Fibroblast of lung (primary cell): ENCODE data around the gene FGF14. TPM values are rescaled to one million over a fixed set of nuclear protein-coding genes. Genes with fewer than 3 reads are reported as not detected.

Experiments
- DNase-seq, 2 donors: peaks; one replicate each; pipeline versions ENCODE4 v3.0.0 to v3.0.0-alpha.2; 2010; ENCODE audit warnings: low read depth in 2 of 2
- H2AFZ ChIP-seq: 2 replicates; pipeline ENCODE4 v1.5.1; 2012; ENCODE audit warnings: low read length, control low read depth, inconsistent platforms
- H3K27ac ChIP-seq: 2 replicates; pipeline ENCODE4 v1.5.1; 2011; ENCODE audit warnings: low read length, control low read depth; ENCODE audit not compliant: insufficient read depth
- H3K27me3 ChIP-seq: 2 replicates; pipeline ENCODE4 v1.5.1; 2011; ENCODE audit warnings: mild to moderate bottlenecking, low read length; ENCODE audit not compliant: control insufficient read depth, insufficient read depth
- H3K36me3 ChIP-seq: 2 replicates; pipeline ENCODE4 v1.5.1; 2011; ENCODE audit warnings: low read length; ENCODE audit not compliant: control insufficient read depth, insufficient read depth
- H3K4me1 ChIP-seq: 2 replicates; pipeline ENCODE4 v1.5.1; 2011; ENCODE audit warnings: low read length; ENCODE audit not compliant: control insufficient read depth, insufficient read depth; ENCODE audit errors: extremely low read depth
- H3K4me2 ChIP-seq: 2 replicates; pipeline ENCODE4 v1.5.1; 2011; ENCODE audit warnings: low read length, control low read depth; ENCODE audit not compliant: insufficient read depth; ENCODE audit errors: extremely low read depth
- H3K4me3 ChIP-seq, 4 experiments: fragments of 200-600 bp in 1 of 4; sonication (generic) in 1 of 4; replicated peaks in 1 of 4; 2 replicates each; pipeline ENCODE4 v1.5.1; 2011 to 2016; ENCODE audit warnings: low read length in 4 of 4, low read depth in 3 of 4, mild to moderate bottlenecking in 3 of 4, control low read depth in 2 of 4, inconsistent platforms in 1 of 4, mixed read lengths in 1 of 4; ENCODE audit not compliant: insufficient read depth in 1 of 4; ENCODE audit errors: control extremely low read depth in 1 of 4
- H3K79me2 ChIP-seq: 2 replicates; pipeline ENCODE4 v1.5.1; 2012; ENCODE audit warnings: mild to moderate bottlenecking, low read length, inconsistent platforms; ENCODE audit not compliant: control insufficient read depth, insufficient read depth
- H3K9ac ChIP-seq: 2 replicates; pipeline ENCODE4 v1.5.1; 2011; ENCODE audit warnings: mild to moderate bottlenecking, low read length, control low read depth; ENCODE audit not compliant: insufficient read depth
- H3K9me3 ChIP-seq: 2 replicates; pipeline ENCODE4 v1.5.1; 2012; ENCODE audit warnings: low read depth, low read length; ENCODE audit not compliant: control insufficient read depth, insufficient read depth
- H4K20me1 ChIP-seq: 2 replicates; pipeline ENCODE4 v1.5.1; 2011; ENCODE audit warnings: low read length; ENCODE audit not compliant: control insufficient read depth, insufficient read depth; ENCODE audit errors: extremely low read depth
- CTCF ChIP-seq, 2 donors: IDR thresholded peaks in 1 of 2; conservative IDR thresholded peaks in 1 of 2; 1 replicate in 1 of 2; 2 replicates in 1 of 2; pipeline ENCODE4 v1.5.1; 2011 to 2012; ENCODE audit warnings: low read length in 2 of 2, control low read depth in 1 of 2, inconsistent platforms in 1 of 2, low read depth in 1 of 2, mild to moderate bottlenecking in 1 of 2
- EZH2 ChIP-seq: IDR thresholded peaks from 2 replicates; pipeline ENCODE4 v1.5.1; 2012; ENCODE audit warnings: low read length, control low read depth, mild to moderate bottlenecking; ENCODE audit errors: missing control alignments
- polyA plus RNA-seq, 2 donors: library from polyadenylated mRNA; depleted of rRNA in 1 of 2; stranded (reverse) in 1 of 2; unstranded in 1 of 2; fragments of >200 nt; gene quantifications; 2 replicates each; pipeline ENCODE4 v1.2.1, GENCODE V29; 2011 to 2012; ENCODE audit warnings: missing spikeins in 1 of 2
- total RNA-seq: library from RNA; depleted of rRNA; stranded (reverse); fragments of >200 nt; gene quantifications from 2 replicates; pipeline ENCODE4 v1.2.1, GENCODE V29; 2014

The FGF14 gene
- total and polyA plus RNA-seq, 2 donors (not counting 1 experiment from before 2014, with no cell fraction given), result 0.94 to 7.8 TPM

DNA sequence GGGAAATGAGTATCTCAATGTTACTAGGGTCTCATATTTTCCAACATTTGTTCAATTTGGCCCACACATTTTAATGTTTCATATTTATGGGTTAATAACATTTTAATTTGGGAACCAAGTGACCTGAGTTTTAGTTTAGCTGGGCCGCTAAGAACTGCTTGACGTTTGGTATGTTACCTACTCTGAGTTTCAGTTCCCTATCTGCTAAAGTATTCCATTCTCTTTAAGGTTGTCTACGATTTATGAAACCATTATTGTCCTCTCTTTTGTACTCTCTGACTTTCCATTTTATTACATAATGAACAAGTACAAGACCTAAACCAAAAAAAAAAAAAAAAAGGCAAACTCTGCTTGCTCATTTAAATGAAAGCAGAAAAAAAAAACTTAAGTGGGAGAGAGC lies 89.9 kb downstream of the FGF14 start:
- H3K27ac ChIP-seq, result no peak overlapping the region
- no peaks in the 10 kb centered on the region for H3K36me3 ChIP-seq
- H3K79me2 ChIP-seq, result no peaks in the 10 kb centered on the region
- H2AFZ ChIP-seq, result no peak overlapping the region
- H4K20me1 ChIP-seq, result no peaks in the 10 kb centered on the region
- no peaks in the 10 kb centered on the region for H3K9me3 ChIP-seq
- no peak overlapping the region for H3K4me3 ChIP-seq
- H3K4me1 ChIP-seq, result peaks cover 5% of the 10 kb centered on the region
- no peak for DNase-seq
- H3K9ac ChIP-seq, result no peak overlapping the region
- TF ChIP-seq EZH2 (no peak), CTCF (conservative IDR thresholded peaks at IDR 0.05 in 1 of 2, IDR thresholded peaks at IDR 0.05 in 1 of 2; ENCODE audit: low read depth in 1 of 2, low read length in 2 of 2) (no peak)
- H3K27me3 ChIP-seq, result no peaks in the 10 kb centered on the region
- H3K4me2 ChIP-seq, result no peak overlapping the region

DNA sequence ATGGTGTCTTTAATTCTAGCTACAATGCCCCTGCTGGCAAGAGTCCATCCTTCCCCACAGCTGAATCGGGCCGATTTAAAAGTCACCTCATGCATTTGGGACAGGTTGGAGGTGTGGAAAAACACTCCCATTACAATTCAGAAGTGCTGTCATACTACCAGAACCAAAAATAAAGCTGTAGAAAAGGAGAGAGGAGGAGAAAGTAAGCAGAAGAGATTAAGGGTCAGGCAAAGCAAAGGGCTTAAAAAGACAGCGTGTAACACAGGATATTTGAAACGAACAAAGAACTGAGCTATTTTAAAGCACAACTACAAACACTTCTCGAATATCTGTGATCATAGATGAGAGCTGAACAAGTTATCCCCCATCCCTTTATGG lies 90.4 kb downstream of the FGF14 start:
- Histone ChIP-seq H3K4me2 (no peak overlapping the region), H3K4me3 (no peak overlapping the region), H3K27me3 (no peaks in the 10 kb centered on the region), H3K4me1 (peaks cover 5% of the 10 kb centered on the region), H4K20me1 (no peaks in the 10 kb centered on the region), H3K9me3 (no peaks in the 10 kb centered on the region), H2AFZ (peak overlapping the region; percentile 13), H3K9ac (no peak overlapping the region), H3K79me2 (no peaks in the 10 kb centered on the region), H3K36me3 (no peaks in the 10 kb centered on the region), H3K27ac (no peak overlapping the region)
- no peak for TF ChIP-seq CTCF (conservative IDR thresholded peaks at IDR 0.05 in 1 of 2, IDR thresholded peaks at IDR 0.05 in 1 of 2; ENCODE audit: low read depth in 1 of 2, low read length in 2 of 2)
- no peak for DNase-seq

DNA sequence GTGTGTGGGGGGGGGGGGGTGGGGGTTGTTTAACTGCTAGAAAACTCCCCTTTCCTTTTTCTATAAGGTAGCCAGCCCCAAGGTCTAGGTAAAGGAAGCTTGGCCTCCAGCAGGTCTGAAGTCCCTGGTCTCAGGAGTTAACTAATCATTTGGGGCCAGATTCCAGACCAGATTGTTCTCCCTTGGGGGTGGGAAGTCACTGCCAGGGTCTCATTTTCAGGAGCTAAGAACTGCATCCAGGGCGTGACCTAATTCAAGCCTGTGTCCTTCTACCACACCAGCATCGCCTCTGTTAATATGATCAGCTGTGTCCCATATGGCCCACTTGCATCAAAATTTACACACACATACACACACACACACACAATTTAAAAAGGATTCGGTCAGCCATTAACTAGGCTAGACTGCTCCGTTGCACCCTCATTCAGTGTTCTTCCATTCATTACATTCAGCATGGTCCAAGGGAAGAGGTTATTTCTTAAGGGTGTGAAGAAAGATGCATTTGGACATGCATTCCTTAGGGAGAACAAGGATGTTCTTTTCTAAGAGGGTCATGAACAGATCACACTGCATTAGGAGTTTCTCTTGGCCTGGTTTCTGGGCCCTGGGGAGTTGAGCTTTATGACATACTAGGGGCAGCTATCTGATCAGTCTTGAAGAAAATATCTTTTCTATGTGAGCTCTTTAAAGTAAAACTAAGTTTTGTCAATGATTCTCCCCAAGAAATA lies 91.0 kb downstream of the FGF14 start:
- DNase-seq, result no peak
- Histone ChIP-seq H3K4me2 (no peak overlapping the region), H3K27ac (no peak overlapping the region), H3K4me1 (peaks cover 5% of the 10 kb centered on the region), H3K27me3 (no peaks in the 10 kb centered on the region), H2AFZ (no peak overlapping the region), H3K9ac (no peak overlapping the region), H3K9me3 (no peaks in the 10 kb centered on the region), H3K79me2 (no peaks in the 10 kb centered on the region), H3K4me3 (no peak overlapping the region), H3K36me3 (no peaks in the 10 kb centered on the region), H4K20me1 (no peaks in the 10 kb centered on the region)
- TF ChIP-seq CTCF (conservative IDR thresholded peaks at IDR 0.05 in 1 of 2, IDR thresholded peaks at IDR 0.05 in 1 of 2; ENCODE audit: low read depth in 1 of 2, low read length in 2 of 2) (no peak), EZH2 (no peak)
